Stimulated activated CD4-positive, alpha-beta T cell treated with anti-CD3 and anti-CD28 coated beads, TNF-alpha, amount 100 ng/mL, for 48 hours (primary cell): ENCODE data around the gene CDH13.

Source experiments
- DNase-seq, 3 donors: peaks; one replicate each; pipeline ENCODE4 v3.0.0-alpha.2; 2020; ENCODE audit warnings: low read depth in 3 of 3

The CDH13 gene

DNA sequence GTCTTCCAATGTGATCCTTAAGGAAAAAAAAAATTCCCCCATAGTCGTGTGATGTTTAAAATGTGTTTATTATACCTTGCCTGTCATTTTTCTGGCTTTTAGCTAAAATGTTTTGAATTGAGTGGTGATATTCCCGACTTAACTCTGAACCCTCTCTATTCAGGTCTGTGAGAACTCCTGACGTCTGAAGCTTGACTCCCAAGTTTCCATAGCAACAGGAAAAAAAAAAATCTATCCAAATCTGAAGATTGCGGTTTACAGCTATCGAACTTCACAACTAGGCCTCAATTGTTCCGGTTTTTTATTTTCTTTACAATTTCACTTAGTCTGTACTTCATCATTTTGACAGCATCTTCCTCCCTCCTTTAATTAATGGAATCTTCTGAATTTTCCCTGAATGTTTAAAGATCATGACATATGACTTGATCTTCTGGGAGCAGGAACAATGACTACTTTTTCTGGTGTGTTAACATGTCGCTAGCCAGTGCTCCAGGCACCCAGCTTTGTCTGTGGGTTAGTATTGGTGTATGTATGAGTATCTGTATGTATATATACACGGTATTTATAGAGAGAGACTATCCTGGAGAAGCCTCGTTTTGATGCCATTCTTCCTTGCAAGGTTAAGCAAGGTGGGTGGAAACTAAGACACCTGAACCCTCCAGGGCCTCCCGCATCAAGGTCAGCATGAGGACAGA is 1168.2 kb downstream of the CDH13 start:
- DNase-seq = no peak

DNA sequence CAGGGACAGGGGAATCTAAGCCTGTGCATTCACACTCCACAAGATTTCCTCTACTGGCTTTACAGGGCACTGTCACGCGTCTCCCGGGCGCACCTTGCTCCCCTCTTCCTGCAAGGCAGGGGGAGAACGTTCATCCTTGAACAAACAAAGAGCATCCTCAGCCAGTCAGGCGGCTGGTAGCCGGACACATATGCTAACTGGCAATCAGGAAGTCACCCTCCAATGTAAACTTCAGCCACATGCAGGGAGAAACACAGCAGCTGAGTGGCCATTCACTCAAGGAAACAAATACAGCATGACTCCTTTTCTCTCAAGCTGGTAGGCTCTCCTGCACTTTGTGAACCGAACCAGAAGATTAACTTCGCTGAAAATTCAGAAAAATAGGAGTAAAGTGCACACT is 1170.2 kb downstream of the CDH13 start:
- no peak for DNase-seq

- no peak for DNase-seq
Observed at GRCh38 chr16:83799336-83799735, 1172.6 kb downstream of the CDH13 start.

DNA sequence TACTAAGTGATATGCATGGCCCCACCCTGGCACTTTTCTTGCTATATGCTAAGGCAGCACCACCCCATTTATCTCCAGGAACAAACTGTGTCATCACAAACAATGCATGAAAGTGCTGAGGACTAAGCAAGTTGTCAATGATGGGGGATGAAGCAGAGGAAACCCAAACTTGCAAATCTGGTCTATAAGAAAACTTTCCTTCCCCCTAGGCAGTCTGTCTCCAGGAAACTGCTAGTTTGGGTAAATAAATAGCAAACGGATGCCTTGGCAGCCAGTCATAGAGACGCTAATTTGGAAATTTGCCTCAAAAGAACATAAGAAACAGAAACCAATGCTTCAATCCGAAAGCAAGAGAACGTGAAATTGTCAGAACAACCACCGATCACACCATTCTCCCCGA is 1175.4 kb downstream of the CDH13 start:
- DNase-seq = no peak

DNA sequence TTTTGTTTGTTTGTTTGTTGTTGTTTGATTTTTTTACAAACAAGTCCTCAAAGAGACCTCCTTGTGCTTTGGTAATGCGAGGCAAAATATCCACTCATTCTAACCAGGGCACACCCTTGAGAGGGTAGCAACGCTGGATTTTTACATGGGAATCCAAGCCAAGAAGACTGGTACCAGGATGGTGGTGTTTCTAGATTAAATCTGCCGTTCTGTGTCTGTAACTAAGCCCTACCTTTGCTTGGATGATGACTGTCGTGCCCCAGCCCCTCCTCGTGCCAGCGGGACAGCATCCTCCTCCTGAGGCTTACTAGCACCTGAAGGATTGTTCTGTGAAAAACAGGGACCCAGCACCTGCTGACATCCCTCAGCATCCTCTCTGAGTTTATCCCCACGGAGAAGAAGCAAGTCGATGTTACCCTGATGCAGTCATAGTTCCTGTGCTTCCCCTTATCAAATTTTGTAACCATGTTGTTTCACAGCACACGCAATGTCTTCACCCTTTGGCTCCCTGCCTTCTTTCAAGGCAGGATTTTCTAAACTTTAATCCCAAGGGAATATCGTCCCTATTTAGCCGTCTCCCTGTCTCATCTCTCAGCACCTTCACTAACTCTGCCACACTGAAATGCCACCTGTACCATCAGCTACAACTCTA is 1175.9 kb downstream of the CDH13 start:
- no peak for DNase-seq

GRCh38 chr16:83803811-83804210 is 1177.0 kb downstream of the CDH13 start:
- DNase-seq = no peak

- no peak for DNase-seq
Observed at GRCh38 chr16:83804366-83804765, 1177.6 kb downstream of the CDH13 start.

DNA sequence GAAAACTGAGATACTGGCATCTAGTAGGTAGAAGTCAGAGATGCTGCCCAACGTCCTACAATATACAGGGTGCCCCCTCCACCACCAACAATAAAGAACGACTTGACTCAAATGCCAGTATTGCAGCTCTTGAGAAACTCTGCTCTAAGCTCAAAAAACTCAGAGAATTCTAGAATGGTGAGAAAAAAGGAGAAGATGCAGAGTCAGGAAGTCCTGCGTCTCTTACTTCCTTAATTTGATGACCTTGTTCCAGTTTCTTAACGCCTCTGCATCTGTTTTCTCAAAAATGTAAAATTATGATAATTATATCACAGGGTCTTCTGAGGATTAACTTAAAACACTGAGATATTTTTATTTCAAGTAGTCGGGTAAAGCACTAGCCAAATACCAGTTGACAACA is 1179.3 kb downstream of the CDH13 start:
- no peak for DNase-seq

DNA sequence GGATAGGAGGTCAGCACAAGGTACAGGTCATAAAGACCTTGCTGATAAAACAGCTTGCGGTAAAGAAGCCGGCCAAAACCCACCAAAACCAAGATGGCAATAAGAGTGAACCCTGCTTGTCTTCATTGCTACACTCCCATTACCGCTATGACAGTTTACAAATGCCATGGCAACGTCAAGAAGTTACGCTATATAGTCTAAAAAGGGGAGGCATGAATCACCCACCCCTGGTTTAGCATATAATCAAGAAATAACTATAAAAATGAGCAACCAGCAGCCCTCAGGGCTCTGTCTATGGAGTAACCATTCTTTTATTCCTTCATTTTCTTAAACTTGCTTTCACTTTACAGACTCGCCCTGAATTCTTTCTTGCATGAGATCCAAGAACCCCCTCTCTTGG is 1180.0 kb downstream of the CDH13 start:
- no peak for DNase-seq

DNA sequence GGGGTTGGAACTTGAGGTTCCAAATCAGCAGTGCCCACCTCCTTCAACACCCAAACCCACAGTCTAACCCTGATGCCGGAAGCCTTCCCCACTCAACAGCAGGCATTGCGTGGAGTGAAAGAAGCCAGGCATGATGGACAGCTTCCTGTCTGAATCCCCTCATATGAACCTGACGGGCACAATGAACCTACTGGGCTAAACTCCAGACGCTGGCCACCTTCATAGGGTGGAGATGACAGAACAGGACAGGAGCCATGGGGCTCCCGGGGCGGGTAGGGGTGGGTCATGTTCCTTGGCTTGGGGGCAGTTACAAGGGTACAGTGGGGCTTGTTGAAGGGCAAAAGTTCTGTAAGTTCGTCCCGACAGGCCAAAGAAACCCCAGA is 1180.5 kb downstream of the CDH13 start:
- DNase-seq = no peak

DNA sequence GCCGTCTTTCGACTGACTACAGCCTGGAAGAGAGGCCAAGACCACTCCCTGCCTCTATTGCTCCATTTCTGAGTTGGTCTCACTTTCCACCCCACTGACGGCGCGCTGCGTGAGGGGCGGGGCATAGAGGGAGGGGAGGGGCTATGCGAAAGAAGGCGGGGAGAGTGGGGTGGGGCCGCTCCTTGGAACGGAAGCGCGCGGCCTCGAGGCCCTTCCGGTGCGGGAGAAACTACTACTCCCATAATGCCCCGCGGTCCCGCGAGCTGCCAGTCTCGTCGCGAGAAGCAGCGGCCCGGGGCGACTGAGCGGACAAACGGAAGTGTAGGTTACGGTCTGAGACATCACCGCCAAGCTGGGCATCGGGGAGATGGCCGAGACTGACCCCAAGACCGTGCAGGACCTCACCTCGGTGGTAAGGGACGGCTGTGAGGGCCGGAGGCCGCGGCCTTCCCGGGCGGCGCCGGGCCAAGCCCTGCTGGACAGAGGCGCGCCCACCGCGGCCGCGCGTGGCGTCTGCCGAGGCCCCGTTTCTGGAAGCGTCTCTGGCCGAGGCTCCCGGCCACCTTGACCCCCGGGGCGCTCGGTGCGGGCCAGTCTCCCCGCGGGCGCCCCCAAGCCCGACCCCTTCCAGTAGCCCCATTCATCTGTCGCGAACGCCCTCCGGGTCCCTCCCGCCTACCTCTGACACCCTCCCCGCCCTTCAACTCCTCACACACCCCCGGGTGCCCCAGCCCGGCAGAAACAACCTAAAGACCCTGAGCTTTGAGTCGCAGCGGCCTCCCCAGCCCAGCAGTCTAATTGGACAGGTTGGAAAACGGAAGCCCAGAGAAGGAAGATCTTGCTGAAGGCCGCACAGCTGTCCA is 1181.2 kb downstream of the CDH13 start, which contains the start of gene HSBP1:
HSBP1 (plus strand) TSS at position 269 of the 863 bp plus-strand sequence; CDS start at position 368, 99 bp downstream.
- DNase-seq = peak; percentile 89 to 90 (median 89)

GRCh38 chr16:83808573-83809014 is 1181.8 kb downstream of the CDH13 start:
- no peak for DNase-seq

GRCh38 chr16:83809092-83809491 is 1182.3 kb downstream of the CDH13 start:
- no peak for DNase-seq

GRCh38 chr16:83810901-83811300 is 1184.1 kb downstream of the CDH13 start:
- no peak for DNase-seq

DNA sequence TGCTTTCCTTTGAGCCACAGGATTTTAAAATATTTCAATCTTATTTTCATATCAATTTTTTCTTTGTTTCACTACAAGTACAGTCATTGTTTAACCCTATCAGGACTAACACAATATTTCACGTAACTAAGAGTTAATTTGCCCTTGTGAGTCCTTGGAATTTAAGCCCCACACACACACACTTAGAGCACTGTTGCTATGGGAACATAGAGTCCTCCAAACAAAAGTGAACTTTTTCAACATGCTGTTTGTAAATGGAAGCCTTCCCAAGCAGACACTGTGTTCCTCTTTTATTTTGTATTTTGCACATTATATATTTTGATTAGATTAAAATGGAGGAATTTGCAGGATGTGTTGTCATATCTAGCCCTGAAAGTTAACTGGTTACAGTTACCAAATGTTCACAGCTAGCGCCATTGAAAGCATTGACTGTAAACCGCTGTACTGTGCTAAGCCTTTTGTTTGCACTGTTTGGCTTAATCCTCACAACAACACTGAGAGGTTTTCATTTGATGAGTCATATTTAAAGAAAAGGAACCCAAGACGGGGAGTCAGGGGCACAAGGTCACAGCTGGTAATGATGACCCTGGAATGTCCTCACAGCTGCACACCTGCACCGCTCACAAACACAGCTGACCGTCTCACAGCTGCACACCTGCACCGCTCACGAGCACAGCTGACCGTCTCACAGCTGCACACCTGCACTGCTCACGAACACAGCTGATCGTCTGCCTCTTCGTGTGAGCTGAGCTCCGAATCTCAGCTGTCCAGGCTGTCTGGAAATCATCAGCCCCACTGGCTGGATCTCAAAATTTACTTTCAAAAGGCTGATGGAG is 1187.3 kb downstream of the CDH13 start:
- no peak for DNase-seq

GRCh38 chr16:83814659-83814985 is 1187.9 kb downstream of the CDH13 start:
- no peak for DNase-seq

GRCh38 chr16:83817022-83817421 is 1190.3 kb downstream of the CDH13 start:
- DNase-seq = no peak

DNA sequence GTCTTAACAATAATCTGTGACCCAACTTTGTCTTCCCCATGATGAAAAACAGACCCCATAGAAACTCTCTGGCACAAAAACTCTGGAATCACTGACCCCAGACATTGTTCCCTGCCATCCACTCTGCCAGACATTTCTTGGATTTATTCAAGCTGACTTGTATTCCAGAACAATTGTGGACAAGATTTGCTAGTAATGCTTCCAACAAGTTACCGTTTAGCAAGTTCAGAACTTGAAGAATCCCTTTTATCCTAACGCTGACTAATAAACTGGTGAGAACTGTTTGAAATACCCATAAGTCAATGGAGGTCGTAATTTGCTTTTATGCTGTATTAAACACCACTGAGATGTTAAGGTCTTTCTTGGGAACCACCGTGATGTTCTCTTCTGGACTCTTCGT is 1191.5 kb downstream of the CDH13 start:
- DNase-seq = no peak

- no peak for DNase-seq
Observed at GRCh38 chr16:83819361-83819760, 1192.6 kb downstream of the CDH13 start.

DNA sequence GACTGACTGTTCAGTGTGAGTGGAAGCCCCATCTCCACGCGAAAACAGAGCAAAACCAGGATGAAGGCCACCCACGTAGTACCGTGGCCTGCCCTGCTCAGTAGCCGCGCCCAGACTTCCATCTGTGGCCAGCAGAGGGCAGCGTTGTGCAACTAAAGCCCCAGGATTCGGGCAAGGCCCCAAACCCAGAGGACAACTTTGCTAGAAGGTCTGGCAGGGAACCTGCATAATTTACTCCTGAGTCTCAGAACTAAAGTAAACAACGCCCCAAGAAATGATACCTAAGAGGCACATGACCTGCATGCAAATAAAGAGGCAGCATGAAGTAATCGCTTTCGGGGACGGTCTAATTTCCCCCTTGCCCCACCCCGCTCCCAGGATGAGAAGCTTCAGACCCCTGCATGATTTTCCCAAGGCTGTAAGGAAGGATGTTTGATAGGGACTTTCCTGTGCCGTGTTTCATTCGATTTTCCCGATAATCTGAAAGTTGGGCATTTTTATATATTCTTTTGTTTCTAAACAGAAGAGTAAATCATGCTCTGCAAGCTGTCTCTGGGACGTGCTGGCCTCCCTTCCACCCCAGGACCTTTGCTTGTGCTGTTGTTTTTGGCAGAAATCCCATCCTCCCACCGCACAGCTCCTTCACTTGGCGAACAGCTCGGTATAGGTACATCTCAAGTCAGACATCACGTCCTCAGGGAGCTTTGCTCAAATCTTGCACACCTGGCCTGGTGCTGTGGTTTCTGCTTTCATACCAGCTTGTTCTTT is 1199.6 kb downstream of the CDH13 start:
- DNase-seq = peak; percentile 64 to 75 (median 67)
